HL-60 (cell line): ENCODE data around the gene GRP.

ENCODE experiments used
- DNase-seq, 2 experiments: peaks; one replicate each; pipeline ENCODE4 v3.0.0-alpha.2; 2010 to 2020; ENCODE audit warnings: low read depth in 1 of 2, low spot score in 1 of 2
- H3K27ac ChIP-seq: fragments of 250-450 bp; sonication (Bioruptor Pico); replicated peaks from 2 replicates; pipeline ENCODE4 v1.5.1; 2020; ENCODE audit warnings: mild to moderate bottlenecking, moderate library complexity
- H3K27me3 ChIP-seq: fragments of 250-450 bp; sonication (Bioruptor Pico); 2 replicates; pipeline ENCODE4 v1.5.1; 2021; ENCODE audit warnings: mild to moderate bottlenecking, moderate library complexity; ENCODE audit not compliant: insufficient read depth, poor library complexity, severe bottlenecking
- H3K4me3 ChIP-seq: replicated peaks from 2 replicates; pipeline ENCODE4 v1.5.1; 2011; ENCODE audit warnings: mild to moderate bottlenecking, control low read depth, low read length; ENCODE audit not compliant: insufficient read depth
- GABPA ChIP-seq: IDR thresholded peaks from 2 replicates; pipeline ENCODE4 v1.6.1; 2012; ENCODE audit warnings: low read depth
- POLR2AphosphoS5 ChIP-seq: IDR thresholded peaks from 2 replicates; pipeline ENCODE4 v1.6.1; 2012; ENCODE audit warnings: low read depth
- REST ChIP-seq: IDR thresholded peaks from 2 replicates; pipeline ENCODE4 v1.6.1; 2012; ENCODE audit warnings: low read depth; ENCODE audit not compliant: insufficient replicate concordance
- SPI1 ChIP-seq: IDR thresholded peaks from 2 replicates; pipeline ENCODE4 v1.6.1; 2012; ENCODE audit warnings: low read depth, mild to moderate bottlenecking, borderline replicate concordance
- TF ChIP-seq, protein P1 (sequence below): IDR thresholded peaks from one replicate; pipeline ENCODE4 v1.5.1; 2011; ENCODE audit warnings: low read length, control low read depth, inconsistent platforms; ENCODE audit not compliant: insufficient read depth

The GRP gene

DNA sequence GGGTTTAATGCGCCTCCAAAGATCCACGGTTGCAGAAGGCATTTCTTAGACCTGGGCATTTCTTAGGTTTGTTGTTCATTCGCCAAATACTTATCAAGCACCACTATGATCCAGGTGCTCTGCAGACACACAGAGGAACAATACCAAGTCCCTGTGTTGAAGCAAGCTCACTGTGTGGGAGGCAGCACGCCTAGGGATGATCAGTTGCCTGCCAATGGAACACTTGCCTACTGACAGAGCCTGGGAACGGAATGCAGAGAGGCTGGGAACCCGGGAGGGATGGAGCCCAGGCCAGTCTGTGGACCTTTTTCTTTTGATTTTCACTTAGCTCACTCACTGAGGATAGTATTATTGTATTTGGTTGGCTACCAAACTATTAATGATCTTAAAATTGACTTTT, 1.9 kb upstream of the GRP start:
- Histone ChIP-seq H3K27ac (no peak overlapping the region), H3K4me3 (no peak overlapping the region), H3K27me3 (peaks cover 46% of the 10 kb centered on the region)
- TF ChIP-seq SPI1: no peak
- TF ChIP-seq GABPA: no peak
- no peak for TF ChIP-seq REST
- TF ChIP-seq POLR2AphosphoS5: no peak
- TF ChIP-seq, protein P1, sequence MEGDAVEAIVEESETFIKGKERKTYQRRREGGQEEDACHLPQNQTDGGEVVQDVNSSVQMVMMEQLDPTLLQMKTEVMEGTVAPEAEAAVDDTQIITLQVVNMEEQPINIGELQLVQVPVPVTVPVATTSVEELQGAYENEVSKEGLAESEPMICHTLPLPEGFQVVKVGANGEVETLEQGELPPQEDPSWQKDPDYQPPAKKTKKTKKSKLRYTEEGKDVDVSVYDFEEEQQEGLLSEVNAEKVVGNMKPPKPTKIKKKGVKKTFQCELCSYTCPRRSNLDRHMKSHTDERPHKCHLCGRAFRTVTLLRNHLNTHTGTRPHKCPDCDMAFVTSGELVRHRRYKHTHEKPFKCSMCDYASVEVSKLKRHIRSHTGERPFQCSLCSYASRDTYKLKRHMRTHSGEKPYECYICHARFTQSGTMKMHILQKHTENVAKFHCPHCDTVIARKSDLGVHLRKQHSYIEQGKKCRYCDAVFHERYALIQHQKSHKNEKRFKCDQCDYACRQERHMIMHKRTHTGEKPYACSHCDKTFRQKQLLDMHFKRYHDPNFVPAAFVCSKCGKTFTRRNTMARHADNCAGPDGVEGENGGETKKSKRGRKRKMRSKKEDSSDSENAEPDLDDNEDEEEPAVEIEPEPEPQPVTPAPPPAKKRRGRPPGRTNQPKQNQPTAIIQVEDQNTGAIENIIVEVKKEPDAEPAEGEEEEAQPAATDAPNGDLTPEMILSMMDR: no peak
- DNase-seq: no peak

DNA sequence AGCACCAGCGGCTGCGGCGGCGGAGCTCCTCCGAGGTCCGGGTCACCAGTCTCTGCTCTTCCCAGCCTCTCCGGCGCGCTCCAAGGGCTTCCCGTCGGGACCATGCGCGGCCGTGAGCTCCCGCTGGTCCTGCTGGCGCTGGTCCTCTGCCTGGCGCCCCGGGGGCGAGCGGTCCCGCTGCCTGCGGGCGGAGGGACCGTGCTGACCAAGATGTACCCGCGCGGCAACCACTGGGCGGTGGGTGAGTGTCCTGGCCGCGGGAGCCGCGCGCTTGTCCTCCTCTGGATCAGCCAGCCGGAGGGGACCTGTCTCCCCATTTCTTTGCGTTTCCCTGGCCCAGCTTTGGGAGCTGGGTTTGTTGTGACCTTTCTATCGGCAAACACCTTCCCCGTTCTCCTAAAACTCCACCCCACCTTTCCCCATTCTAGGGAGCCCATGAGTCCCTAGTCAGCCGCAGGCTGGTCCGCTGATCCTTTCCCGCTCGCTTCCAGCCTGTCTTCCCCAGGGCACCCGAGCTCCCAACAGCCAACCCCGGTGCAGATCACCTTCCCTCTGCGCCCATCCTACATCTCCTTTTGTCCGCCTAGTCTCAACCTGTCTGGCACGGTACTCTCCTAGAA, 316 bp downstream of the GRP start:
- no peak for DNase-seq
- TF ChIP-seq POLR2AphosphoS5 (no peak), GABPA (no peak), REST (no peak), SPI1 (no peak)
- TF ChIP-seq, protein P1: no peak
- Histone ChIP-seq H3K4me3 (no peak overlapping the region), H3K27me3 (peaks cover 64% of the 10 kb centered on the region), H3K27ac (no peak overlapping the region)

GRCh38 chr18:59220784-59221765, 1.1 kb downstream of the GRP start:
- H3K27ac ChIP-seq: no peak overlapping the region
- no peak for DNase-seq
- H3K27me3 ChIP-seq: peaks cover 63% of the 10 kb centered on the region
- no peak overlapping the region for H3K4me3 ChIP-seq
- TF ChIP-seq REST (no peak), SPI1 (no peak), POLR2AphosphoS5 (no peak), GABPA (no peak)
- TF ChIP-seq, protein P1: no peak
